Measurements from ENCODE around the gene RRAD. TPM values are rescaled to one million over a fixed set of nuclear protein-coding genes. Genes with fewer than 3 reads are reported as not detected.

RRAD gene
- polyA plus RNA-seq, 1 donor from 2014 or later, result 1.0 TPM

DNA sequence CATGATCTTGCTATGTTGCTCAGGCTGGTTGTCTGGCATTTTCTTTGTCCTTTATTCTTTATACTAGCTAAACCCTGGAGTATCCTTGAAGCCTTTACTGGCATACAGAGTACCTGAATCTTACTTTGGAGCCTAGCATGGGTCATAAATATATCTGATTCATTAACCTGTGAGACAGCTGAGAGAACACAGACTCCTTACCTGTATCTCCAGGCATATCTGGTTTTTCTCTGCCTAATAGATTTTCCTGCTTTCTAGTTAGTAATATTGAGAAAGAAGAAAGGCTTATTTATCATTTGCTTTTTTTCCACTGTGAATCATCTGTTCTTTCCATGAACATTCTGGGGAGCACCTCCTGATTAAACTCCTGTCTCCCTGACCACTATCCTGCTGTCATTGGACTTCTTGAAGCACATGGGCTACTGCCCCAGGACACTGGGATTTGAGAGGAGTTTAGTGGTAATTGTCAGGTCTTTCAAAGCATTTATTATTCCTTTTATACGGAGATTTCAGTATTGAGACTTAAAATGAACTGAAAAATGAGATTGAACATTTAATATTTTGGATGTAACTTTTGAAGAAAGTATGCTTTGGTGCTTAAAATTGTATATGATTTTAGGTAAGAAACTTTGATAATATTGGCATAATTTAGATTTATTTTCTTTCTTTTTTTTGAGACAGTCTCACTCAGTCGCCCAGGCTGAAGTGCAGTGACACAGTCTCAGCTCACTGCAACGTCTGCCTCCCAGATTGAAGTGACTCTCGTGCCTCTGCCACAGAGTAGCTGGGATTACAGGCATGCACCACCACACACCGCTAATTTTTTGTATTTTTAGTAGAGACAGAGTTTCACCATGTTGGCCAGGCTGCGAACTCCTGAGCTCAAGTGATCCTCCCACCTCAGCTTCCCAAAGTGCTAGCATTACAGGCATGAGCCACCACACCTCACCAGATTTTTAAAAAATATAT, 36.4 kb downstream of the RRAD start:
- H3K9ac ChIP-seq (ENCODE audit: low read length), result no peak overlapping the region
- no peaks in the 10 kb centered on the region for H3K79me2 ChIP-seq (replicated peaks; ENCODE audit: insufficient read depth, low read length)
- no peak overlapping the region for H3K4me3 ChIP-seq (ENCODE audit: low read length)
- H3K4me2 ChIP-seq (ENCODE audit: low read length), result no peak overlapping the region
- H3K27me3 ChIP-seq (ENCODE audit: insufficient read depth, low read depth, low read length), result no peaks in the 10 kb centered on the region
- H3K27ac ChIP-seq (ENCODE audit: low read length), result no peak overlapping the region
- TF ChIP-seq RAD21 (conservative IDR thresholded peaks at IDR 0.05) (no peak), POLR2AphosphoS5 (IDR thresholded peaks at IDR 0.05) (no peak), EZH2 (IDR thresholded peaks at IDR 0.05; ENCODE audit: borderline replicate concordance, insufficient read depth, low read length, poor library complexity, severe bottlenecking) (no peak)
- TF ChIP-seq, protein P1, sequence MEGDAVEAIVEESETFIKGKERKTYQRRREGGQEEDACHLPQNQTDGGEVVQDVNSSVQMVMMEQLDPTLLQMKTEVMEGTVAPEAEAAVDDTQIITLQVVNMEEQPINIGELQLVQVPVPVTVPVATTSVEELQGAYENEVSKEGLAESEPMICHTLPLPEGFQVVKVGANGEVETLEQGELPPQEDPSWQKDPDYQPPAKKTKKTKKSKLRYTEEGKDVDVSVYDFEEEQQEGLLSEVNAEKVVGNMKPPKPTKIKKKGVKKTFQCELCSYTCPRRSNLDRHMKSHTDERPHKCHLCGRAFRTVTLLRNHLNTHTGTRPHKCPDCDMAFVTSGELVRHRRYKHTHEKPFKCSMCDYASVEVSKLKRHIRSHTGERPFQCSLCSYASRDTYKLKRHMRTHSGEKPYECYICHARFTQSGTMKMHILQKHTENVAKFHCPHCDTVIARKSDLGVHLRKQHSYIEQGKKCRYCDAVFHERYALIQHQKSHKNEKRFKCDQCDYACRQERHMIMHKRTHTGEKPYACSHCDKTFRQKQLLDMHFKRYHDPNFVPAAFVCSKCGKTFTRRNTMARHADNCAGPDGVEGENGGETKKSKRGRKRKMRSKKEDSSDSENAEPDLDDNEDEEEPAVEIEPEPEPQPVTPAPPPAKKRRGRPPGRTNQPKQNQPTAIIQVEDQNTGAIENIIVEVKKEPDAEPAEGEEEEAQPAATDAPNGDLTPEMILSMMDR (IDR thresholded peaks at IDR 0.05; ENCODE audit: poor library complexity, severe bottlenecking), result no peak
- no peaks in the 10 kb centered on the region for H4K20me1 ChIP-seq (ENCODE audit: insufficient read depth)
- no peaks in the 10 kb centered on the region for H3K36me3 ChIP-seq (ENCODE audit: insufficient read depth, low read length)
- H3K9me3 ChIP-seq (ENCODE audit: low read length), result no peaks in the 10 kb centered on the region
- H3K9me2 ChIP-seq (ENCODE audit: insufficient read depth, low read length), result no peaks in the 10 kb centered on the region
- no peaks in the 10 kb centered on the region for H3F3A ChIP-seq (ENCODE audit: insufficient read depth, low read length, poor library complexity, severe bottlenecking)
- no peak overlapping the region for H2AFZ ChIP-seq (ENCODE audit: low read depth, low read length)

DNA sequence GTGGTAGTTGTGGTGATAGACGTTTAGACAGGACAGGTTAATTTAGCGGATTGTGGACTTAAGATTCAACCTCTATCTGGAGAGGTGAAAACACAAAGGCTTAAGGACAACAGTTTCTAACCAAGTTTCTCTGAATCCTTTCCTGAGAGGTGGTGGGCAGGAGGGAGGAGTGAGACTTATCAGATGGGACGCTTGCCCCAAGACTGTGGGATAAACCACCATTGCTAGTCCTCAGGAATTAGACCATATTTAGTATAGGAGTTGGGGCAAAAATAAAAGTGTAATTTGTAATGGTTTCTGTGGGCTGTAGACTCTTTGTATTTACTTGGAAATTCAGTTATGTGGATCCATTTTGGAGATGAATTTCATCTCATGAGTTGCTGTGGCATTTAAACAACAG, 38.4 kb downstream of the RRAD start:
- Histone ChIP-seq H2AFZ (ENCODE audit: low read depth, low read length) (no peak overlapping the region), H3K4me3 (ENCODE audit: low read length) (no peak overlapping the region), H3K36me3 (ENCODE audit: insufficient read depth, low read length) (no peaks in the 10 kb centered on the region), H3K9ac (ENCODE audit: low read length) (no peak overlapping the region), H3K9me3 (ENCODE audit: low read length) (no peaks in the 10 kb centered on the region), H3K79me2 (replicated peaks; ENCODE audit: insufficient read depth, low read length) (no peaks in the 10 kb centered on the region), H3K27me3 (ENCODE audit: insufficient read depth, low read depth, low read length) (no peaks in the 10 kb centered on the region), H3F3A (ENCODE audit: insufficient read depth, low read length, poor library complexity, severe bottlenecking) (no peaks in the 10 kb centered on the region), H3K27ac (ENCODE audit: low read length) (no peak overlapping the region), H3K9me2 (ENCODE audit: insufficient read depth, low read length) (no peaks in the 10 kb centered on the region), H4K20me1 (ENCODE audit: insufficient read depth) (no peaks in the 10 kb centered on the region), H3K4me2 (ENCODE audit: low read length) (no peak overlapping the region)
- TF ChIP-seq EZH2 (IDR thresholded peaks at IDR 0.05; ENCODE audit: borderline replicate concordance, insufficient read depth, low read length, poor library complexity, severe bottlenecking) (no peak), SMC3 (conservative IDR thresholded peaks at IDR 0.05; ENCODE audit: poor library complexity) (no peak), EP300 (conservative IDR thresholded peaks at IDR 0.05; ENCODE audit: poor library complexity, severe bottlenecking) (no peak), MXI1 (conservative IDR thresholded peaks at IDR 0.05; ENCODE audit: poor library complexity, severe bottlenecking) (no peak), POLR2AphosphoS5 (IDR thresholded peaks at IDR 0.05) (no peak), RAD21 (conservative IDR thresholded peaks at IDR 0.05) (no peak), TAF1 (IDR thresholded peaks at IDR 0.05; ENCODE audit: low read depth) (no peak)
- TF ChIP-seq, protein P2, sequence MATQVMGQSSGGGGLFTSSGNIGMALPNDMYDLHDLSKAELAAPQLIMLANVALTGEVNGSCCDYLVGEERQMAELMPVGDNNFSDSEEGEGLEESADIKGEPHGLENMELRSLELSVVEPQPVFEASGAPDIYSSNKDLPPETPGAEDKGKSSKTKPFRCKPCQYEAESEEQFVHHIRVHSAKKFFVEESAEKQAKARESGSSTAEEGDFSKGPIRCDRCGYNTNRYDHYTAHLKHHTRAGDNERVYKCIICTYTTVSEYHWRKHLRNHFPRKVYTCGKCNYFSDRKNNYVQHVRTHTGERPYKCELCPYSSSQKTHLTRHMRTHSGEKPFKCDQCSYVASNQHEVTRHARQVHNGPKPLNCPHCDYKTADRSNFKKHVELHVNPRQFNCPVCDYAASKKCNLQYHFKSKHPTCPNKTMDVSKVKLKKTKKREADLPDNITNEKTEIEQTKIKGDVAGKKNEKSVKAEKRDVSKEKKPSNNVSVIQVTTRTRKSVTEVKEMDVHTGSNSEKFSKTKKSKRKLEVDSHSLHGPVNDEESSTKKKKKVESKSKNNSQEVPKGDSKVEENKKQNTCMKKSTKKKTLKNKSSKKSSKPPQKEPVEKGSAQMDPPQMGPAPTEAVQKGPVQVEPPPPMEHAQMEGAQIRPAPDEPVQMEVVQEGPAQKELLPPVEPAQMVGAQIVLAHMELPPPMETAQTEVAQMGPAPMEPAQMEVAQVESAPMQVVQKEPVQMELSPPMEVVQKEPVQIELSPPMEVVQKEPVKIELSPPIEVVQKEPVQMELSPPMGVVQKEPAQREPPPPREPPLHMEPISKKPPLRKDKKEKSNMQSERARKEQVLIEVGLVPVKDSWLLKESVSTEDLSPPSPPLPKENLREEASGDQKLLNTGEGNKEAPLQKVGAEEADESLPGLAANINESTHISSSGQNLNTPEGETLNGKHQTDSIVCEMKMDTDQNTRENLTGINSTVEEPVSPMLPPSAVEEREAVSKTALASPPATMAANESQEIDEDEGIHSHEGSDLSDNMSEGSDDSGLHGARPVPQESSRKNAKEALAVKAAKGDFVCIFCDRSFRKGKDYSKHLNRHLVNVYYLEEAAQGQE (IDR thresholded peaks at IDR 0.05; ENCODE audit: borderline replicate concordance), result no peak
- TF ChIP-seq, protein P1 (IDR thresholded peaks at IDR 0.05; ENCODE audit: poor library complexity, severe bottlenecking), result no peak
